HG03442 (cell line): Measurements from ENCODE around the gene PTPRN2.

ENCODE experiments used
- ATAC-seq: cut with Tn5 transposase; IDR thresholded peaks from one replicate; pipeline ENCODE4 v1.9.1; 2021; ENCODE audit warnings: mild to moderate bottlenecking, moderate library complexity; ENCODE audit not compliant: unreplicated experiment

The PTPRN2 gene

GRCh38 chr7:158015403-158016179 is 572.0 kb downstream of the PTPRN2 start:
- ATAC-seq, result no peak

GRCh38 chr7:158014976-158015375 is 572.6 kb downstream of the PTPRN2 start:
- no peak for ATAC-seq

GRCh38 chr7:158013085-158013668 is 574.4 kb downstream of the PTPRN2 start:
- no peak for ATAC-seq

GRCh38 chr7:158011941-158012340 is 575.7 kb downstream of the PTPRN2 start:
- no peak for ATAC-seq

- ATAC-seq, result no peak
Observed at GRCh38 chr7:158010961-158011693, 576.5 kb downstream of the PTPRN2 start.

GRCh38 chr7:158009886-158010285 is 577.7 kb downstream of the PTPRN2 start:
- no peak for ATAC-seq

GRCh38 chr7:158008267-158008666 is 579.4 kb downstream of the PTPRN2 start:
- ATAC-seq, result no peak

- ATAC-seq, result no peak
Observed at GRCh38 chr7:158007697-158008257, 579.8 kb downstream of the PTPRN2 start.

GRCh38 chr7:158006841-158007696 is 580.6 kb downstream of the PTPRN2 start:
- ATAC-seq, result no peak

GRCh38 chr7:158005531-158005930 is 582.1 kb downstream of the PTPRN2 start:
- no peak for ATAC-seq

GRCh38 chr7:158004123-158004490 is 583.5 kb downstream of the PTPRN2 start:
- no peak for ATAC-seq

- ATAC-seq, result no peak
Observed at GRCh38 chr7:158003441-158004122, 584.0 kb downstream of the PTPRN2 start.

- no peak for ATAC-seq
Observed at GRCh38 chr7:158002486-158003080, 585.0 kb downstream of the PTPRN2 start.

GRCh38 chr7:158001621-158002320 is 585.9 kb downstream of the PTPRN2 start:
- no peak for ATAC-seq

- no peak for ATAC-seq
Observed at GRCh38 chr7:158001003-158001402, 586.6 kb downstream of the PTPRN2 start.

- ATAC-seq, result no peak
Observed at GRCh38 chr7:158000160-158000559, 587.5 kb downstream of the PTPRN2 start.

- ATAC-seq, result no peak
Observed at GRCh38 chr7:157998884-157999552, 588.6 kb downstream of the PTPRN2 start.

GRCh38 chr7:157997471-157997870 is 590.2 kb downstream of the PTPRN2 start:
- ATAC-seq, result no peak

GRCh38 chr7:157997080-157997440 is 590.6 kb downstream of the PTPRN2 start:
- no peak for ATAC-seq
